NCI-H1105 treated with DMSO at 0.1 percent for 48 hours (cell line): Measurements from ENCODE around the gene CHST9.
"Not testable (repeated sequence)": the region's sequence is repeated elsewhere in the genome, so short reads cannot be mapped to it uniquely, and the experiment has no call there.

Experiments
- DNase-seq: peaks from one replicate; lab custom pipeline; 2025; lab: John Stamatoyannopoulos, UW

The CHST9 gene

DNA sequence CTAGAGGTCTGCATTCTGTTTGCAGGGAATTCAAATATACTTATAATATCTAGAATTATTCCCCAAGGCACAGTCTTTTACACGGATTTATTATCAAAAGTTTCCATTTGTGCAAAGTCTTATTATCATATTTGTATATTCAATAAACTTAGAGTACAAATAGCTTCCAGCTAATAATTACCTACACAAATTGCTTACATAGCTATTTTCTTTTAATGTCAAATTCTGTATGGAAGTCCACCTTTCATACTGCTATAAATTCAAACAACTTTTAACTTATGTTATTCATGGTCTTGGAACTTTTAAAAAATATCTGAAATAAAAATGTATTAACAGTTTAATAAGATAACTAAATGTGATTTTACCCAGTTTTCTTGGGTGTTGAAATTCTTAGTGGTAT lies 13.1 kb downstream of the CHST9 start:
- DNase-seq: no peak

DNA sequence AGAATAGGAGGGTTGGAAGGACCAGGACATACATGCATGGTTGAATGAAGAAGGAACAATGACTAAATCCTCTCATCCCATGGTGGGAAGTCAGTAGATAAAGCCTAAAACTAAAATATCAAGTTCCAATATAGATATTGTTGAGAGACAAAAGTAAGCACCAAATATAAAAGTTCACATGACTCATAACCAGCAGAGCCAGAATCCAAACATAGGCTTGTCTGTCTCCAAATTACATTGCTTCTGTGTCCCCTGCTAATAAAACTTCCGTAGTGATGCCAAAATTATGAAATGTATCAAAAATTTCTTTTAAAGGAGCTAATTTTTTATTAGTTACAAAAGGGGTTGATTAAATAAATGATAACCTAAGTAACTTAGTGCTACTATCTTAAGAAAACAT lies 19.7 kb downstream of the CHST9 start:
- DNase-seq: no peak

GRCh38 chr18:27164905-27165304 lies 20.2 kb downstream of the CHST9 start:
- no peak for DNase-seq

GRCh38 chr18:27163197-27163716 lies 21.9 kb downstream of the CHST9 start:
- DNase-seq: not testable (repeated sequence)

DNA sequence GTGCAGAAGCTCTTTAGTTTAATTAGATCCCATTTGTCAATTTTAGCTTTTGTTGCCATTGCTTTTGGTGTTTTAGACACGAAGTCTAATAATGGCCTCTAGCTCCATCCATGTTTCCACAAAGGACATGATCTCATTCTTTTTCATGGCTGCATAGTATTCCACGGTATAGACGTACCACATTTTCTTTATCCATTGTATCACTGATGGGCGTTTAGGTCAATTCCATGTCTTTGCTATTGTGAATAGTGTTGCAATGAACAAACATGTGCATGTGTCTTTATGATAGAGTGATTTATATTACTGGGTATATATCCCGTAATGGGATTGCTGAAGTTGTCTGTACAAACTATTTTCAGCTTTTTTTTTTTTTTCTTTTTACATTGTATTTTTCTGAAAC lies 35.9 kb downstream of the CHST9 start:
- not testable (repeated sequence) for DNase-seq

- DNase-seq: no peak
These were observed 40.4 kb downstream of the CHST9 start for GRCh38 chr18:27144672-27145071.

- DNase-seq: no peak
These were observed 41.4 kb downstream of the CHST9 start for GRCh38 chr18:27143580-27144287.

DNA sequence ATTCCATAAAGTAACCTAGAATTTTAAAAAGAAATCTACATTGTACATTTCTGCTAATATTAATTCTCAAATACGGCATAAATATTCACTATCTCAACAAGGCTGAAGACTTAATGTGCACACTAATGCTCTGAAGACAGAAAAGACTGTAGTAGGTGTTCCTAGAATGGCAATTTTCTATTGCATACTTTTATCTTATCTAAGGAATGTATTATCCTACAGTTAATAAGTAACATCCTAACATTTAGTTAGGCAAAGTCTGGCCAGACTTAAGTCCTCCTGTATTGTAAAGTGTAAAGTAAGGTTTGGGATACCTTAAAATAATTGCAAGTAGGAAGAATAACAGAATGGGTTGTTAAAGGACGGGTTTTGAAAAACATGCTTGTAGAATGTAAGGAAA lies 42.2 kb downstream of the CHST9 start:
- DNase-seq: no peak

DNA sequence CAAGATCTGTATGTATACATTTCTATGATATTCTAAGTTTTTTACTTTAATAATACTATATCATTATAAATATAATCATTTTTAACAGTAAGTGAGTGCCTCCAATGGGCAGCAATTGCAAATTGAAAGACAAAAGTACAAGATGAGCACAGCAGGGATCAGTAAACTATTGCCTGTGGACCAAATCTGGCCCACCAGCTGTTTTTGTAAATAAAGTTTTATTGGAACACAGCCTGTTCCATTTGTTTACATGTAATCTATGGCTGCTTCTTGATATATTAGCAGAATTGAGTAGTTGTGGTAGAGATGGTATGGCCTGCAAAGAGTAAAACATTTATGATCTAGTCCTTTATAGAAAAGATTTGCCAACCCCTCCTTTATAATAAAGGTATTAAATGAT lies 43.2 kb downstream of the CHST9 start:
- no peak for DNase-seq

GRCh38 chr18:27138079-27138478 lies 47.0 kb downstream of the CHST9 start:
- no peak for DNase-seq

DNA sequence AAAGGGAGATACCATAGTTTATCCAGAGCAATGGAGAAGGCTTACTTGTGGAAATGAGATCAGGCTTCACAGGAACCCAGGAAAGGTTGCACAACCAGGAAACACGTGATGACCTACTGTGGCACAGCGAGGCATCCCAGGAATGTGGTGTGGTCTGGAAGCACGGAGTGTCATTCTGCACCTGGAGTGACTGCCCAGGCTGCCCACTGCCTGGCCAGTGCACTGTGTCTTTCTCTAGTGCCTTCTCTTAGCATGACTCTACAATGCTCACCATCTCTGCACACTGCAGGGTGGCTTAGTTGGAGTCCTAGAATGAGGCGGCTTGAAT lies 48.9 kb downstream of the CHST9 start:
- DNase-seq: no peak

GRCh38 chr18:27135504-27136207 lies 49.5 kb downstream of the CHST9 start:
- DNase-seq: no peak

GRCh38 chr18:27130065-27130630 lies 55.0 kb downstream of the CHST9 start:
- no peak for DNase-seq

DNA sequence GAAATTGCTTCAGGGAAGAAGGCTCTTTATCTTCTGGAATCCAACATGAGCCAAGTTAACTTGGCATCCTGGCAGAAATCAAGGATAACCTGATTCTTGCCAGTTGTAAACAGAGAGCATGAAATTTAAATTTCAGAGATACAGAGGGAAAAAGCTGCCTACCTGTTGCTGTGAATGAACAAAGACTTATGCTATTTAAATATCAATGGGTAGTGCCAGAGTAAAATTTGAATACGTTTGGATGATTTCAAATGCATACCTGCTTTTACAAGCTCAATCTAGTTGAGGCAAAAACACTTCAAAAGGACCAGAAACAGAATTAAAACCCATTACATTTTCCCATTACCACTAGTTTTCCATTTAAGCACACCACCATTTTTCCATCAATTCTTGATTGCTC lies 60.9 kb downstream of the CHST9 start:
- DNase-seq: no peak

DNA sequence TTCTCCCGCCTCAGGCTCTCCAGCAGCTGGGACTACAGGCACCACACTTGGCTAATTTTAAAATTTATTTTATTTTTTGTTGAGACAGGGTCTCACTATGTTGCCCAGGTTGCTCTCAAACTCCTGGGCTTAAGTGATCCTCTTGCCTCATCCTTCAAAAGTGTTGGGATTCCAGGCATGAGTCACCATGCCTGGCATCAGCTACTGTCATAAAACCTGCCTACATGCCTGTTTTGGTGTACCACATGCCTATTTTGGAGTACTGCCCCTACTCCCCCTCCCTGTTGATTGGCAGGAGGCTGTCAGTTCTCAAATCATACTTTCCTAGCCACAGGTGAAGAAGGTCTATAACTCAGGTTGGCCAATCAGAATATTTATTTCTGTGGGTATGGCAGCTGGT lies 64.0 kb downstream of the CHST9 start:
- DNase-seq: no peak

DNA sequence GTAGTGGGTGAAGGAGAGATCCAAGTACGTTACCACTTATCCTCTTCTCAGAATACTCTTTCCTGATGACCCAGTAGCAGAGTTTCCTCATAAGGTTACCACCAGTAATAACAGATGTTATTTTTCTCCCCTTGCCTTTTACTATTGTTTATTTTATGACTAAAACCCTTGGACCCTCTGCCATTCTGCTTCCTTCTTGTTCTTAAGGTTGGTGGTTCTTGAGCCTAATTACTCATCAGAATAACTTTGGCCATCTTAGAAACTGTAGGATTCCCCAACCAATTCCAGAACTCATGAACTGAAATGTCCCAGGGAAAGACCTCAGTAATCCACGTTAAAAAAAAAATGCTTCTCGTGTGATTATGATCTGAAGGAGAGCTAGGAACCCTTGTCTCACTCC lies 64.9 kb downstream of the CHST9 start:
- DNase-seq: no peak

DNA sequence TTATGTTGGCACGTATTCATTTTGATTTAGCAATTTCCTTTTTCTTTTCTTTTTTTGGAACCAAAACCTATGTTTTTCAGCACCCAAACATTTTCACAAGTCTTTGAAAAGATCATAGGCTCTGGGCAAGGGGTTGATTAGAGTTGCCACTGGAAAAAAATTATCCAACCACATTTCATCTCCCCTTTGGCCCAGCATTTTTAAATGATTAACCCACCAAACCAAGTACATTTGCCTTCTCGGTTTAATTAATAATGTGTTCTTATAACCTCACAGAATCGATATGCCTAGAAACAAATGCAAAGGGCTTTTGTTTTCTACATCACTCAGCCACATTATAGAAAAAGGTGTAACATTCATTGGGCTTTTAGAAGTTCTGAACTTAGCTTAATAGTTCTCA lies 66.1 kb downstream of the CHST9 start:
- DNase-seq: no peak

DNA sequence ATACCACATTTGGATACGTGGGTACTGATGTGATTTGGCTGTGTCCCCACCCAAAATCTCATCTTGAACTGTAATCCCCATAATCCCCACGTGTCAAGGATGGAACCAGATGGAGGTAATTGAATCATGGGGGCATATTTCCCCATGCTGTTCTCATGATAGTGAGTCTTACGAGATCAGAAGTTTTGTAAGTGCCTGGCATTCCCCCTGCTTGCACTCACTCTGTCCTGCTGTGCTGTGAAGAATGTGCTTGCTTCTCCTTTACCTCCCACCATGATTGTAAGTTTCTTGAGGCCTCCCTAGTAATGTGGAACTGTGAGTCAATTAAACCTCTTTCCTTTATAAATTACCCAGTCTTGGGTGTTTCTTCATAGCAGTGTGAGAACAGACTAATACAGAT lies 70.3 kb downstream of the CHST9 start:
- DNase-seq: no peak

- no peak for DNase-seq
These were observed 71.8 kb downstream of the CHST9 start for GRCh38 chr18:27113358-27113757.

DNA sequence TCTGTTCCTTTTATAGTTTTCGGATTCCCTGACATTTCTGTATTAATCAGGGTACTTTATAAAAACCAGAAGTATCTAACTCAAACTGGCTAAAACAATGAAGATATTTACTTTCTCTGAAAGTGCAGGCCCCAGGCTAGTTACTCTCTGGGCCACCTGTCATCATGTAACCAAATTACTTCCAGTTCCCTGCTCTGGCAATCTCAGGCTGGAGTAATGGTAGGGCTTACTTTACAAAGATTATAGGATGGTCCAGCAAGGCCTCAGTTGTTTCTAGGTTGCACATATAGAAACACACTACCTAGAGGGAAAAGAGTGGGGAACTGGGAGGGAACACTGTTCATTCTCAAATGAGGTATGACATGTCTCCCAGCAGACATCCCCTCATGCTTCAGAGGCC lies 74.8 kb downstream of the CHST9 start:
- DNase-seq: no peak

DNA sequence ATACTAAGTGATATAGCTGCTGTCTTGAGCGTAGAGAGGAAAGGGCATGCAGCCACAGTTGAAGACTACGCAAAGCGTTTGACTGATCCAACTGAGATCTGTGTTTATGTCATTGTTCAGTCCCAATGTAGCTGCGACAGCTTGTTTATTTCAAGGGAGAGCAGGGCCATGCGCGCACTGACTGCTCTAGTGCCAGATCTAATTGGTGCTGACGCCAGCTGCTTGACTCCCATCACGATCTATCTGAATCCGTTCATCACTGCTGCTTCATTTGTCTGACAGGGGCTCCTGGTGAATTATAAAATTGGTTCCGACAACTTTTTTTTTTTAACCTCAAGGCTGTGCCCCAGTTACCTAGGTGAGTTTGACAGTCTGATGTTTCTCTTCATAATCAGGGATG lies 75.7 kb downstream of the CHST9 start:
- no peak for DNase-seq

DNA sequence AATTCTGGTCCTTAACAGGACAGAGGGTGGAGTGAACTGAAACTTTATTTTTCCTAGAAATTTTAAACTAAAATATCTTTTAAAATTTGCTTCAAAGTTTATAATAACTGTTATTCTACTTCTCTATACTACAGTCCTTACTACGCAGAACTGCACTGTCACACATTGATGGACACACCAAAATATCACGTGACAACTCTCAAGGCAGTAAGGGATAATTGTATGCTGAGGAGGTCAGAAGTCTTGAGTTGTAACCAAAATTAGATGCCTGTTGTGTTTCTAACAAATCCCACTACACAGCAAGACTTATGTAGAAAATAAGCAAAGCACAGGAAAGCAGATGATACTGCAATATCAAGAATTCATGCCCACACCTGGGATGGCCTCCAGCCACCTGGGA lies 76.3 kb downstream of the CHST9 start:
- DNase-seq: no peak

DNA sequence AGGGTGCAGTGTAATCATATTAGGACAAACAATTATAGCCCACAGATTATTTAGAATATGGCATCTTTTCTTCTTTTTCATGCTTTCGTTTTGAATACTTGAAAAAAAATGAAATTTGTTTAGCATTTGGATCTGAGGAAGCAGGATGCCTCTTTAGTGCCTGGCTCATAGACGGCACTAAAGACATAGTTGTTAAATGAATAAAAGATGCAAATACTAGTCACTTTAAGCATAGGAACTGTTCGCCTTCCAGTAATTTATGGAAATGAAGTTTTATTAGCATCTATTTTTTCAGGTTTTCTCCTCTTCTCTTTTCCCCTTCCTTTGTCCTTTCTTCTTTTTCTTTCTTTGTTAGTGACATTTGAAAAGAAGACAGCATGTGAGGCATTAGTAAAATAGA lies 80.4 kb downstream of the CHST9 start:
- no peak for DNase-seq

- peak; percentile 58 for DNase-seq
These were observed 90.5 kb downstream of the CHST9 start for GRCh38 chr18:27094621-27095020.
